A673 (cell line): ENCODE data around the gene ATP5PD. TPM values are rescaled to one million over a fixed set of nuclear protein-coding genes. Genes with fewer than 3 reads are reported as not detected.

Experiments
- BruUV-seq: library from RNA; stranded (reverse); fragments of 400-500 nt; replicated peaks from 2 replicates; lab custom pipeline; 2021; lab: Mats Ljungman, UMichigan
- CTCF ChIA-PET: fragments of 300-600 bp; sonication (Branson Sonifier 250); formaldehyde crosslinking; loops from one replicate; lab custom pipeline; 2022; ENCODE audit warnings: antibody characterized with exemption; lab: Charles Lee
- POLR2A ChIA-PET: fragments of 300-600 bp; sonication (Branson Sonifier 250); formaldehyde crosslinking; loops from one replicate; lab custom pipeline; 2022; ENCODE audit warnings: antibody characterized with exemption; ENCODE audit not compliant: low non-redundant PET; lab: Charles Lee
- DNase-seq: peaks from one replicate; pipeline ENCODE4 v3.0.0-alpha.2; 2015; ENCODE audit warnings: low spot score
- H3K27ac ChIP-seq: fragments of 200-600 bp; sonication (generic); 2 replicates; pipeline ENCODE4 v1.5.1; 2016; ENCODE audit warnings: mixed run types, low read depth, mild to moderate bottlenecking, mixed read lengths, antibody characterized with exemption, low read length; ENCODE audit not compliant: poor library complexity, severe bottlenecking
- H3K27me3 ChIP-seq: fragments of 200-600 bp; sonication (generic); replicated peaks from 2 replicates; pipeline ENCODE4 v1.6.1; 2017; ENCODE audit warnings: mixed run types, low read depth, mild to moderate bottlenecking, mixed read lengths, antibody characterized with exemption, low read length; ENCODE audit not compliant: insufficient read depth, poor library complexity
- H3K36me3 ChIP-seq: fragments of 200-600 bp; sonication (generic); 2 replicates; pipeline ENCODE4 v1.6.1; 2016; ENCODE audit warnings: mixed run types, mild to moderate bottlenecking, mixed read lengths, antibody characterized with exemption, low read length; ENCODE audit not compliant: insufficient read depth, poor library complexity, severe bottlenecking
- H3K4me1 ChIP-seq: fragments of 200-600 bp; sonication (generic); 2 replicates; pipeline ENCODE4 v1.6.1; 2017; ENCODE audit warnings: mixed run types, mild to moderate bottlenecking, mixed read lengths, antibody characterized with exemption, low read length; ENCODE audit not compliant: insufficient read depth, poor library complexity, severe bottlenecking
- H3K4me3 ChIP-seq: fragments of 200-600 bp; sonication (generic); 2 replicates; pipeline ENCODE4 v1.5.1; 2016; ENCODE audit warnings: low read depth, mixed run types, mild to moderate bottlenecking, mixed read lengths, low read length; ENCODE audit not compliant: poor library complexity, severe bottlenecking
- H3K9me3 ChIP-seq: fragments of 200-600 bp; sonication (generic); 2 replicates; pipeline ENCODE4 v1.6.1; 2016; ENCODE audit warnings: mixed run types, low read depth, mild to moderate bottlenecking, mixed read lengths, antibody characterized with exemption, low read length; ENCODE audit not compliant: poor library complexity, severe bottlenecking
- CTCF ChIP-seq: fragments of 300-800, 200-600 bp; sonication (generic); conservative IDR thresholded peaks from 2 replicates; pipeline ENCODE4 v1.5.1; 2017; ENCODE audit warnings: low read depth, mild to moderate bottlenecking, antibody characterized with exemption, low read length, moderate library complexity, mixed read lengths
- EZH2 ChIP-seq: fragments of 200-600 bp; sonication (generic); IDR thresholded peaks from 2 replicates; pipeline ENCODE4 v1.6.1; 2017; ENCODE audit warnings: borderline replicate concordance, low read depth, mild to moderate bottlenecking, mixed read lengths, antibody characterized with exemption, low read length; ENCODE audit not compliant: poor library complexity, severe bottlenecking
- intact Hi-C: fragments of 100-400 bp; cut with micrococcal nuclease; formaldehyde crosslinking; loops from one replicate; pipeline ENCODE4 v1.10.0; 2022; ENCODE audit not compliant: unreplicated experiment
- total RNA-seq: library from RNA; stranded (reverse); gene quantifications from 2 replicates; pipeline ENCODE4 v1.2.3, GENCODE V29; 2021

ATP5PD gene
- total RNA-seq, 1 experiment from 2014 or later: 291 TPM

GRCh38 chr17:75012096-75012345 lies 34.7 kb downstream of the ATP5PD start:
- H3K36me3 ChIP-seq: no peaks in the 10 kb centered on the region
- no peak for DNase-seq
- TF ChIP-seq EZH2 (no peak), CTCF (no peak)
- no peaks in the 10 kb centered on the region for H3K9me3 ChIP-seq
- POLR2A ChIA-PET: interaction anchor here (0.6 kb wide), 1 partner anchor 39 kb away, joined by 13 read pairs; no protein-coding TSS in a partner anchor
- intact Hi-C loops: loop anchor here (2.0 kb wide), 2 partner anchors 21 to 25 kb away; partner anchors contain the start of gene CDR2L
- BruUV-seq: TSS peak; percentile 92
- peak overlapping the region; percentile 66 for H3K27ac ChIP-seq
- H3K27me3 ChIP-seq: no peaks in the 10 kb centered on the region
- peak overlapping the region; percentile 63 for H3K4me3 ChIP-seq
- peaks cover 18% of the 10 kb centered on the region for H3K4me1 ChIP-seq
- CTCF ChIA-PET: interaction anchor here (0.7 to 3.6 kb wide), 5 partner anchors 23 to 102 kb away, joined by 3 to 24 read pairs (median 5); partner anchors contain the start of gene CDR2L

DNA sequence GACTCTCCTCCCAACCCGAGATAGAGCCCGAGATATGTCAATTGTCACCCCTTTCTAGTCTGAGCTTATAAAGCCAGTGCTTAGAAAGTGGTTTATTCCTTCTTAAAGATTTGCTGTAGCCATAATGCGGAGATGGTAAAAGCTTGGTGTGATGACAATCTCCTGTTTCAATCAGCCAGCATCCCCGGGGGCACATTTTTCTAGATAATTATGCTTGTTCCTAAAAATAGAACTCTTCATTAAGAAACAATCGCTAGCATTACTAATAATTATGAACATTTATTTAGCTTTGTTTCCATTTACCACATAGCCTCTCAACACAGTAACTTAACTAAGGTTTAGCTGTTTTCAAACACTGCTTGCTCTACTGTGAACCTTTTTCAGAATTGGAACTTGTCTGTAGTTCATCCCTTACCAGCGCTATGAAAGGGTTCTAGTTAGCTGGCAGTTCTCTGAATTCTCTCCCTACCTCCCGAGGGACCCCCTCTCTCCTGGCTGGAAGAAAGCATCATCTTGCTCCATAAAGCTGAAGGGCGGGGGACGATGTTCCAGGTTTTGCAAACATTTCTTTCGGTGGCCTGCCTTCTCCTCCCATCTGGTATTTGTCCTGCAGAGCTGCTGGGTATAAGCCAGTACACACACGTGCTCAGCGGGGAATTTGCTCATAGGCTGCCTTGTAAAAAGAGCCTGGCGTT lies 35.2 kb downstream of the ATP5PD start:
- CTCF ChIA-PET: interaction anchor here (0.6 to 3.6 kb wide), 5 partner anchors 12 to 102 kb away, joined by 3 to 24 read pairs (median 5); partner anchors contain the start of gene CDR2L
- TF ChIP-seq EZH2: no peak
- TF ChIP-seq CTCF: no peak
- DNase-seq: peak; percentile 63
- POLR2A ChIA-PET: no interaction called here
- Histone ChIP-seq H3K4me1 (peaks cover 18% of the 10 kb centered on the region), H3K9me3 (no peaks in the 10 kb centered on the region), H3K27me3 (no peaks in the 10 kb centered on the region), H3K36me3 (no peaks in the 10 kb centered on the region), H3K27ac (peak overlapping the region; percentile 66), H3K4me3 (peak overlapping the region; percentile 63)
- no TSS peak for BruUV-seq
- intact Hi-C loops: loop anchor here (2.0 kb wide), 2 partner anchors 21 to 25 kb away; partner anchors contain the start of gene CDR2L

GRCh38 chr17:75010683-75011400 lies 35.9 kb downstream of the ATP5PD start:
- H3K4me3 ChIP-seq: no peak overlapping the region
- no peaks in the 10 kb centered on the region for H3K36me3 ChIP-seq
- CTCF ChIA-PET: interaction anchor here (0.6 to 3.6 kb wide), 5 partner anchors 13 to 103 kb away, joined by 3 to 24 read pairs (median 5); partner anchors contain the start of gene CDR2L
- H3K27me3 ChIP-seq: no peaks in the 10 kb centered on the region
- H3K4me1 ChIP-seq: peaks cover 18% of the 10 kb centered on the region
- POLR2A ChIA-PET: no interaction called here
- H3K9me3 ChIP-seq: no peaks in the 10 kb centered on the region
- TF ChIP-seq CTCF: no peak
- no peak for TF ChIP-seq EZH2
- no TSS peak for BruUV-seq
- H3K27ac ChIP-seq: no peak overlapping the region
- DNase-seq: no peak
- intact Hi-C loops: no loop called here
